GM23338 (cell line): Measurements from ENCODE around the gene BCAS3.

ENCODE experiments used
- CREB1 ChIP-seq: fragments of 250-450 bp; sonication (Bioruptor Pico); IDR thresholded peaks from 2 replicates; pipeline ENCODE4 v1.5.0; 2020; ENCODE audit warnings: low read depth, mild to moderate bottlenecking, moderate library complexity
- CTCF ChIP-seq, 2 experiments: fragments of 200-600 bp in 1 of 2; sonication (generic) in 1 of 2; conservative IDR thresholded peaks; 2 replicates each; pipeline versions ENCODE4 v1.5.1 to v1.6.1; 2016 to 2017; ENCODE audit warnings: antibody characterized with exemption in 2 of 2, low read depth in 2 of 2, mild to moderate bottlenecking in 2 of 2, moderate library complexity in 1 of 2
- ETS1 ChIP-seq: IDR thresholded peaks from 2 replicates; pipeline ENCODE4 v1.6.1; 2016; ENCODE audit warnings: antibody characterized with exemption
- POLR2AphosphoS5 ChIP-seq: IDR thresholded peaks from 2 replicates; pipeline ENCODE4 v1.6.1; 2016; ENCODE audit warnings: antibody characterized with exemption, low read depth
- REST ChIP-seq: IDR thresholded peaks from one replicate; pipeline ENCODE4 v1.6.1; 2018; ENCODE audit warnings: antibody characterized with exemption; ENCODE audit not compliant: unreplicated experiment

GRCh38 chr17:60713608-60714007, 36.0 kb downstream of the BCAS3 start:
- TF ChIP-seq REST (no peak), POLR2AphosphoS5 (no peak), CTCF (conservative IDR thresholded peaks at IDR 0.05; ENCODE audit: low read depth in 2 of 2) (no peak), ETS1 (no peak), CREB1 (no peak)
